ENCODE results near the gene ANKMY1.

Gene ANKMY1

DNA sequence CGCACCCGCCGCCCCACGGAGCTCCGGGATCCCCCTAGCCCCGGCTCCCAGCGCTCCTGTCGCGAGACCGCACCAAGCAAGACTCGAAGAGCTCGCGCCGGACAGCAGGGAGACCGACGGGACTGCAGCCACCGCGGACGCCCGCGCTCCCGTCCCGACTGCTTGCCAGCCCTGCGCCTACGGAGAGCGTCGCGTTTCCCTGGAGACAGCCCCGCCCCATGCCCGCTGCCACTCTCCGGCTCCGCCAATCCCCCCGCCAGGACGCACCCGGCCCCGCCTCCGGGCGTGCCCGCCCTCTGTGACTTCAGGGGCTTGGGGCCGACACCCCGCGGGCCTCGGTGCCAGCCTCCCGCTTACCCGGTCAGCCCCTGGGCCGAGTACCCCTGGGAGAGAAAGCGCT is at the start of gene ANKMY1:
Gene ANKMY1, minus strand, starts transcription at position 181 of the 400 bp plus-strand sequence. CDS start 653 bp downstream, outside the sequence.
- DNase-seq (ENCODE audit: low read depth): peak; percentile 69
- H3K4me3 ChIP-seq (ENCODE audit: low read length): peak within 1 kb of the TSS; percentile 58
- no peak for TF ChIP-seq CTCF (conservative IDR thresholded peaks at IDR 0.05; ENCODE audit: low read length)

GRCh38 chr2:240605867-240606743 is 48.3 kb upstream of the ANKMY1 start:
- DNase-seq (ENCODE audit: low read depth): no peak
- H3K4me3 ChIP-seq (ENCODE audit: low read length): no peak overlapping the region
- TF ChIP-seq CTCF (conservative IDR thresholded peaks at IDR 0.05; ENCODE audit: low read length): no peak

GRCh38 chr2:240604939-240605716 is 47.3 kb upstream of the ANKMY1 start:
- TF ChIP-seq CTCF (conservative IDR thresholded peaks at IDR 0.05; ENCODE audit: low read length): no peak
- DNase-seq (ENCODE audit: low read depth): no peak
- no peak overlapping the region for H3K4me3 ChIP-seq (ENCODE audit: low read length)

DNA sequence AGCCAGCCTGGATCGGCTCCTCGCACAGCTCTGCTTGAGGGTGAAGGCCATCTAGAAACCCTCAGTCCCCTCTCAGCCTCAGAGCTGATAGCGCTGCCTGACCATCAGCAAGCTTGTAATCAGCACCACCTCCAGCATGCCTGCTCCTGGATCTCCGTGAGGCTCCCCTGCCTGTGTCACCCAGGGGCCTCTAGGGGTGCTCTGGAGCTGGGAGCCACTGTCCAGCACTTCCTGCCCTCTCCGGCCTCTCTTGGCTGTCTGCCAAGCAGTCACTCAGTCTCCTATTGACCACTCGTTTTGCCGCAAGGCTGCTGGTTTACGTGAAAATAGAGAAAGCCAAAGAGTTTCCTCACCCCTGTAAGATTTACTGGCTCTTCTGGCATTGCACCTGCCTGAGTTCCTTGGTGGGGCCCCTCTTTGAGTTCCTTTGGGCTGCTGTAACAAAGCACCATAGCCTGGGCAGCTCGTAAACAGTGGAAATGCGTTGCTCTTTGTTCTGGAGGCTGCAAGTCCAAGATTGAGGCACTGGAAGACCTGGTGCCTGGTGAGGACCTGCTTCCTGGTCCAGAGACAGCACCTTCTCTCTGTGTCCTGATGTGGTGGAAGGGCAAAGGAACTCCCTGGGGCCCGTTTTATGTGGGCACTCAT is 46.6 kb upstream of the ANKMY1 start:
- TF ChIP-seq CTCF (conservative IDR thresholded peaks at IDR 0.05; ENCODE audit: low read length): peak; percentile 36
- peak; percentile 16 for DNase-seq (ENCODE audit: low read depth)
- H3K4me3 ChIP-seq (ENCODE audit: low read length): no peak overlapping the region

GRCh38 chr2:240603846-240604245 is 46.1 kb upstream of the ANKMY1 start:
- H3K4me3 ChIP-seq (ENCODE audit: low read length): no peak overlapping the region
- no peak for TF ChIP-seq CTCF (conservative IDR thresholded peaks at IDR 0.05; ENCODE audit: low read length)

GRCh38 chr2:240603081-240603835 is 45.5 kb upstream of the ANKMY1 start:
- no peak for DNase-seq (ENCODE audit: low read depth)
- TF ChIP-seq CTCF (conservative IDR thresholded peaks at IDR 0.05; ENCODE audit: low read length): no peak
- no peak overlapping the region for H3K4me3 ChIP-seq (ENCODE audit: low read length)

More at GRCh38 chr2:240603846-240604245, 46.1 kb upstream of the ANKMY1 start:
- no peak for DNase-seq (ENCODE audit: low read depth)
